Body of pancreas (tissue), 4 donors: ENCODE data around the gene CXXC1. TPM values are rescaled to one million over a fixed set of nuclear protein-coding genes. Genes with fewer than 3 reads are reported as not detected.
"Not testable (repeated sequence)": the region's sequence is repeated elsewhere in the genome, so short reads cannot be mapped to it uniquely, and the experiment has no call there.

Experiments used
- ATAC-seq: fragments of 150-250 bp; one replicate; pipeline ENCODE4 v1.9.1; 2016
- DNase-seq, 4 donors: peaks; one replicate each; pipeline ENCODE4 v3.0.0-alpha.2; 2019
- H3K27ac ChIP-seq, 4 donors: fragments of 200-600 bp; sonication (generic); 1 replicate in 3 of 4; 2 replicates in 1 of 4; pipeline versions ENCODE4 v1.5.1 to v1.6.1; 2016 to 2019; ENCODE audit warnings: mild to moderate bottlenecking in 1 of 4, mixed read lengths in 1 of 4, moderate library complexity in 1 of 4
- H3K27me3 ChIP-seq, 2 donors: fragments of 200-600 bp; sonication (generic); one replicate each; pipeline ENCODE4 v1.6.0; 2016; ENCODE audit warnings: mild to moderate bottlenecking in 1 of 2
- H3K36me3 ChIP-seq, 2 donors: fragments of 200-600 bp; sonication (generic); replicated peaks in 1 of 2; 2 replicates each; pipeline ENCODE4 v1.5.1; 2016; ENCODE audit warnings: low read depth in 2 of 2; ENCODE audit not compliant: insufficient read depth in 1 of 2
- H3K4me1 ChIP-seq: fragments of 200-600 bp; sonication (generic); one replicate; pipeline ENCODE4 v1.6.0; 2016
- H3K4me3 ChIP-seq, 2 donors: fragments of 200-600 bp; sonication (generic); 1 replicate in 1 of 2; 2 replicates in 1 of 2; pipeline ENCODE4 v1.5.1; 2016 to 2019
- H3K9me3 ChIP-seq, 3 donors: fragments of 200-600 bp; sonication (generic); 1 replicate in 2 of 3; 2 replicates in 1 of 3; pipeline ENCODE4 v1.5.1; 2016
- CTCF ChIP-seq, 7 experiments: fragments of 450-650 bp in 4 of 7; fragments of 200-600 bp in 3 of 7; sonication (generic) in 3 of 7; IDR thresholded peaks; one replicate each; pipeline ENCODE4 v1.5.1; 2016 to 2019; ENCODE audit warnings: antibody characterized with exemption in 7 of 7
- POLR2A ChIP-seq, 3 donors: fragments of 450-650 bp; IDR thresholded peaks; one replicate each; pipeline ENCODE4 v1.6.1; 2016; ENCODE audit warnings: antibody characterized with exemption in 3 of 3, mild to moderate bottlenecking in 2 of 3
- WGBS, 2 donors: methylation state at CpG; one replicate each; pipeline ENCODE4 v1.1.5; 2017; 5-methylcytosine and 5-hydroxymethylcytosine counted together
- intact Hi-C: fragments of 100-400 bp; cut with DNase I; formaldehyde crosslinking; loops from one replicate; pipeline ENCODE4 v1.15.1; 2023
- total RNA-seq, 2 donors: library from RNA; depleted of rRNA; stranded (reverse); fragments of >200 nt; gene quantifications; one replicate each; pipeline ENCODE4 v1.1.0, GENCODE V29; 2016

Gene CXXC1
- total RNA-seq, 2 donors from 2014 or later = 80.7 to 109 TPM

- 66 to 80% methylated on average over 7 of the region's 7 CpGs for WGBS, 2 donors
- no peak overlapping the region for H3K4me3 ChIP-seq
- H3K36me3 ChIP-seq = no peaks in the 10 kb centered on the region
- intact Hi-C loops = no loop called here
- no peak overlapping the region for H3K27ac ChIP-seq
- no peak for ATAC-seq
- H3K27me3 ChIP-seq = no peaks in the 10 kb centered on the region
- H3K9me3 ChIP-seq = no peaks in the 10 kb centered on the region
- peaks cover under 1% of the 10 kb centered on the region for H3K4me1 ChIP-seq
- no peak for DNase-seq
- no peak for TF ChIP-seq POLR2A (IDR thresholded peaks at IDR 0.05)
- no peak for TF ChIP-seq CTCF (IDR thresholded peaks at IDR 0.05)
These were observed 25.0 kb upstream of the CXXC1 start for GRCh38 chr18:50312296-50313030.

- DNase-seq (peak; percentile 38 to 55 (median 52)), ATAC-seq (peak; percentile 49)
- H3K9me3 ChIP-seq = no peaks in the 10 kb centered on the region
- H3K36me3 ChIP-seq = no peaks in the 10 kb centered on the region
- TF ChIP-seq POLR2A (IDR thresholded peaks at IDR 0.05) = no peak
- TF ChIP-seq CTCF (IDR thresholded peaks at IDR 0.05) = no peak
- H3K27ac ChIP-seq = no peak overlapping the region
- no peaks in the 10 kb centered on the region for H3K27me3 ChIP-seq
- intact Hi-C loops = no loop called here
- H3K4me1 ChIP-seq = peaks cover 7% of the 10 kb centered on the region
- 31 to 38% methylated on average over 3 of the region's 3 CpGs for WGBS, 2 donors
- no peak overlapping the region for H3K4me3 ChIP-seq
These were observed 24.2 kb upstream of the CXXC1 start for GRCh38 chr18:50311650-50312049.

GRCh38 chr18:50310080-50310479 lies 22.6 kb upstream of the CXXC1 start:
- WGBS, 2 donors = 75 to 80% methylated on average over 10 of the region's 10 CpGs
- TF ChIP-seq POLR2A (IDR thresholded peaks at IDR 0.05) = no peak
- TF ChIP-seq CTCF (IDR thresholded peaks at IDR 0.05) = no peak
- intact Hi-C loops = no loop called here

GRCh38 chr18:50308851-50309250 lies 21.4 kb upstream of the CXXC1 start:
- H3K27me3 ChIP-seq, H3K4me3 ChIP-seq, intact Hi-C loops, DNase-seq, ATAC-seq, H3K36me3 ChIP-seq, H3K4me1 ChIP-seq, H3K9me3 ChIP-seq: not testable (repeated sequence)
- WGBS, 2 donors = 47 to 60% methylated on average over 5 of the region's 5 CpGs
- H3K27ac ChIP-seq = peak overlapping the region in 1 of 4 donors; percentile 45

More at GRCh38 chr18:50310080-50310479, 22.6 kb upstream of the CXXC1 start:
- ATAC-seq (no peak), DNase-seq (no peak)
- Histone ChIP-seq H3K4me1 (peaks cover 7% of the 10 kb centered on the region), H3K27ac (no peak overlapping the region), H3K36me3 (no peaks in the 10 kb centered on the region), H3K27me3 (no peaks in the 10 kb centered on the region), H3K9me3 (no peaks in the 10 kb centered on the region), H3K4me3 (no peak overlapping the region)

GRCh38 chr18:50307738-50308470 lies 20.4 kb upstream of the CXXC1 start:
- H3K9me3 ChIP-seq = no peaks in the 10 kb centered on the region
- peaks cover 7% of the 10 kb centered on the region for H3K4me1 ChIP-seq
- intact Hi-C loops = no loop called here
- H3K27me3 ChIP-seq = no peaks in the 10 kb centered on the region
- no peaks in the 10 kb centered on the region for H3K36me3 ChIP-seq
- ATAC-seq (peak; percentile 95), DNase-seq (peak; percentile 92 to 97 (median 94))
- peak overlapping the region in 2 of 4 donors; percentile 37 to 45 for H3K27ac ChIP-seq
- no peak for TF ChIP-seq CTCF (IDR thresholded peaks at IDR 0.05)
- TF ChIP-seq POLR2A (IDR thresholded peaks at IDR 0.05) = peak in 1 of 3 donors; percentile 16
- WGBS, 2 donors = 1 to 2% methylated on average over 23 to 26 of the region's 26 CpGs
- H3K4me3 ChIP-seq = no peak overlapping the region
